Panc1 (cell line): ENCODE measurements around the gene MKRN2. TPM values are rescaled to one million over a fixed set of nuclear protein-coding genes. Genes with fewer than 3 reads are reported as not detected.
"Not testable (repeated sequence)": the region's sequence is repeated elsewhere in the genome, so short reads cannot be mapped to it uniquely, and the experiment has no call there.

Experiments
- ATAC-seq: fragments of 200-7000 bp; cut with Tn5 transposase; 2 replicates; pipeline ENCODE4 v1.9.1; 2020; ENCODE audit warnings: mild to moderate bottlenecking, moderate library complexity
- BruUV-seq: library from RNA; stranded (reverse); fragments of 400-500 nt; replicated peaks from 2 replicates; lab custom pipeline; 2021; lab: Mats Ljungman, UMichigan
- CTCF ChIA-PET: fragments of 300-600 bp; sonication (Branson Sonifier 250); formaldehyde crosslinking; loops from one replicate; lab custom pipeline; 2022; ENCODE audit warnings: antibody characterized with exemption; lab: Charles Lee
- POLR2A ChIA-PET: fragments of 300-600 bp; sonication (Branson Sonifier 250); formaldehyde crosslinking; loops from one replicate; lab custom pipeline; 2022; ENCODE audit warnings: antibody characterized with exemption; lab: Charles Lee
- DNase-seq: peaks from one replicate; pipeline ENCODE4 v3.0.0-alpha.2; 2010; ENCODE audit warnings: low read depth, low spot score
- H3K27ac ChIP-seq: 2 replicates; pipeline ENCODE4 v1.5.1; 2011; ENCODE audit warnings: mild to moderate bottlenecking, low read length, inconsistent platforms
- H3K27me3 ChIP-seq: fragments of 200-500 bp; sonication (Bioruptor generic); 2 replicates; pipeline ENCODE4 v1.6.0; 2014; ENCODE audit warnings: low read length, inconsistent platforms; ENCODE audit not compliant: control insufficient read depth, insufficient read depth
- H3K36me3 ChIP-seq: fragments of 200-500 bp; sonication (Bioruptor generic); 2 replicates; pipeline ENCODE4 v1.5.1; 2014; ENCODE audit warnings: inconsistent platforms, mild to moderate bottlenecking, low read length, moderate library complexity; ENCODE audit not compliant: control insufficient read depth, insufficient read depth
- H3K4me1 ChIP-seq: 2 replicates; pipeline ENCODE4 v1.5.1; 2011; ENCODE audit warnings: inconsistent platforms, mild to moderate bottlenecking, low read length, moderate library complexity; ENCODE audit not compliant: control insufficient read depth, insufficient read depth
- H3K4me3 ChIP-seq, 2 experiments: 2 replicates each; pipeline ENCODE4 v1.5.1; 2011 to 2012; ENCODE audit warnings: low read depth in 2 of 2, low read length in 2 of 2, mild to moderate bottlenecking in 2 of 2, inconsistent platforms in 1 of 2, moderate library complexity in 1 of 2
- H3K9me3 ChIP-seq: fragments of 200-500 bp; sonication (Bioruptor generic); 2 replicates; pipeline ENCODE4 v1.5.1; 2014; ENCODE audit warnings: low read depth, mild to moderate bottlenecking, inconsistent platforms, low read length, moderate library complexity; ENCODE audit not compliant: control insufficient read depth, insufficient read depth
- CTCF ChIP-seq: fragments of 450-650 bp; IDR thresholded peaks from 2 replicates; pipeline ENCODE4 v1.5.1; 2017; ENCODE audit warnings: mild to moderate bottlenecking
- POLR2AphosphoS5 ChIP-seq: IDR thresholded peaks from 2 replicates; pipeline ENCODE4 v1.6.1; 2012; ENCODE audit warnings: mild to moderate bottlenecking, low read depth, low read length, moderate library complexity
- REST ChIP-seq, 2 experiments: IDR thresholded peaks; 2 replicates each; pipeline ENCODE4 v1.6.1; 2011 to 2012; ENCODE audit warnings: low read depth in 2 of 2, control low read depth in 1 of 2, low read length in 1 of 2, mild to moderate bottlenecking in 1 of 2, moderate library complexity in 1 of 2; ENCODE audit not compliant: insufficient read depth in 1 of 2
- SIN3A ChIP-seq: IDR thresholded peaks from 2 replicates; pipeline ENCODE4 v1.6.1; 2012; ENCODE audit warnings: low read depth, mild to moderate bottlenecking, low read length, moderate library complexity, borderline replicate concordance; ENCODE audit not compliant: insufficient read depth
- TCF7L2 ChIP-seq: IDR thresholded peaks from 2 replicates; pipeline ENCODE4 v1.6.1; 2011; ENCODE audit warnings: mild to moderate bottlenecking, low read depth, low read length, inconsistent platforms
- in situ Hi-C: cut with HindIII; loops from 2 replicates; pipeline ENCODE4 v1.10.0; 2016; ENCODE audit warnings: low sequenced_read_pairs, low pct_unique_long_range_greater_than_20kb
- intact Hi-C: fragments of 100-400 bp; cut with micrococcal nuclease; formaldehyde crosslinking; loops from one replicate; pipeline ENCODE4 v1.10.0; 2022; ENCODE audit not compliant: unreplicated experiment
- total RNA-seq: library from RNA; stranded (reverse); gene quantifications from one replicate; pipeline ENCODE4 v1.2.1, GENCODE V29; 2021; ENCODE audit not compliant: unreplicated experiment

The MKRN2 gene
- total RNA-seq, 1 experiment from 2014 or later, result 19.4 TPM

DNA sequence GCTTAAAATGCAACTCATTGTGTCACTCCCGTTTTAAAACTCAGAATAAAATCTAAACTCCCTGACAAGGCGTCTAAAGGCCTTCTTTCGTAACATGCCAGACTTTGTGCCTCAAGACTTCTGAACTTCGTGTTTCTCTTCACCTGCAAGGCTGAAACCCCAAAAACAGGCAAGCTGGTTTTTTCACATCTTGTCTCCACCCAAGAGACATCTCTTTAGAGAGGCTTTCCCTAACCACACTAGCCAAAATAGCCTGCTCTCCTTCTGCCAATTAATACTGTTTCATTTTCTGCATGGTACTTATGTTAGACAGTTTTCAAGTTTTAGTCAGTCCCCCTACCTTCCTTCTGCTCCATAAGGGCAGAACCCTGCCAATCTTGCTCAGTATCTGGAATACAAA is 65.4 kb downstream of the MKRN2 start:
- DNase-seq (no peak), ATAC-seq (no peak)
- in situ Hi-C loops, result no loop called here
- no peaks in the 10 kb centered on the region for H3K4me1 ChIP-seq
- no TSS peak for BruUV-seq
- H3K9me3 ChIP-seq, result no peaks in the 10 kb centered on the region
- no peak for TF ChIP-seq REST (IDR thresholded peaks at IDR 0.05; ENCODE audit: insufficient read depth in 1 of 2, low read depth in 2 of 2, low read length in 1 of 2)
- H3K36me3 ChIP-seq, result no peaks in the 10 kb centered on the region
- intact Hi-C loops, result no loop called here
- CTCF ChIA-PET, result no interaction called here
- POLR2A ChIA-PET, result no interaction called here
- H3K27me3 ChIP-seq, result no peaks in the 10 kb centered on the region
- no peak overlapping the region for H3K4me3 ChIP-seq
- H3K27ac ChIP-seq, result no peak overlapping the region

DNA sequence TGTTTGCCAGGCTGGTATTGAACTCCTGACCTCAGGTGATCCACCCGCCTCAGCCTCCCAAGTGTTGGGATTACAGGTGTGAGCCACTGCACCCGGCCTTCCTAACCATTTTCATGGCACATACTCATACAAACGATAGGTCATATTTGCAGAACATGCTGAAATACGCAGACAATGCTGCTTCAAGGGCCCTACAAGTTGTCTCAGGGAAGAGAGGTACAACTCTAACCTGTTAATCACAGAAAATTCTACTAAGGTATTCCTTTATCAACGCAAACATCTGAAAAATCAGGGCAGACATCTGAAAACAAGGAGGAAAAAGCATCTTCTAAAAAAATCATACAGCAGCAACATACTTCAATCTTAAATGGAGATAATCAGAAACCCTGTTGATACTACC is 67.2 kb downstream of the MKRN2 start:
- no peaks in the 10 kb centered on the region; the same call in 1 of the 2 replicates for H3K4me1 ChIP-seq
- no TSS peak for BruUV-seq
- TF ChIP-seq TCF7L2 (no peak), SIN3A (no peak), REST (IDR thresholded peaks at IDR 0.05; ENCODE audit: insufficient read depth in 1 of 2, low read depth in 2 of 2, low read length in 1 of 2) (no peak), POLR2AphosphoS5 (no peak), CTCF (no peak)
- H3K9me3 ChIP-seq, result no peaks in the 10 kb centered on the region
- in situ Hi-C loops (no loop called here), intact Hi-C loops (no loop called here)
- no peak for ATAC-seq
- no peaks in the 10 kb centered on the region for H3K27me3 ChIP-seq
- no peak for DNase-seq
- H3K36me3 ChIP-seq, result no peaks in the 10 kb centered on the region
- ChIA-PET CTCF (interaction anchor here (0.6 kb wide), 1 partner anchor 69 kb away, joined by 3 read pairs; no protein-coding TSS in a partner anchor), POLR2A (no interaction called here)
- no peak overlapping the region for H3K4me3 ChIP-seq
- no peak overlapping the region for H3K27ac ChIP-seq

DNA sequence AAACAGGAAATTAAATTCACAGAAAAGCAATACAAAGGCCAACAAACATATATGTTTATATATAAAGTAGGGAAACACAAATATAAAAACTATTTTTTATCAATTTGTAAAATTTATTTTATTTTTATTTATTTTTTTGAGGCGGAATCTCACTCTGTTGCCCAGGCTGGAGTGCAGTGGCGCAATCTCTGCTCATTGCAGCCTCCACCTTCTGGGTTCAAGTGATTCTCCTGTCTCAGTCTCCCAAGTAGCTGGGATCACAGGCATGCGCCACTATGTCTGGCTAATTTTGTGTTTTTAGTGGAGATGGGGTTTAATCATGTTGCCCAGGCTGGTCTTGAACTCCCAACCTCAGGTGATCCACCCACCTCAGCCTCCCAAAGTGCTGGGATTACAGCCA is 68.1 kb downstream of the MKRN2 start:
- H3K9me3 ChIP-seq, H3K27me3 ChIP-seq, ATAC-seq, DNase-seq, intact Hi-C loops, H3K36me3 ChIP-seq, in situ Hi-C loops, H3K4me1 ChIP-seq, H3K4me3 ChIP-seq, BruUV-seq, H3K27ac ChIP-seq, POLR2A ChIA-PET: not testable (repeated sequence)
- CTCF ChIA-PET, result interaction anchor here (0.6 kb wide), 1 partner anchor 111 kb away, joined by 6 read pairs; no protein-coding TSS in a partner anchor
